ENCODE data around the gene OR2J3. TPM values are rescaled to one million over a fixed set of nuclear protein-coding genes. Genes with fewer than 3 reads are reported as not detected.
A peak's percentile ranks its signal among the peaks of the same experiment; 100 is the strongest.

The OR2J3 gene
- total RNA-seq, 1 experiment from 2014 or later = not detected

GRCh38 chr6:29130644-29131043 is 22.8 kb downstream of the OR2J3 start:
- no peaks in the 10 kb centered on the region for H3K36me3 Mint-ChIP-seq (ENCODE audit: insufficient read depth, unreplicated experiment)

GRCh38 chr6:29131691-29132090 is 23.8 kb downstream of the OR2J3 start:
- H3K4me3 Mint-ChIP-seq (ENCODE audit: unreplicated experiment) = no peak overlapping the region
- intact Hi-C loops (cut with micrococcal nuclease) = no loop called here
- H3K4me1 Mint-ChIP-seq (ENCODE audit: insufficient read depth, unreplicated experiment) = no peaks in the 10 kb centered on the region
- no peak for TF ChIP-seq CTCF (IDR thresholded peaks at IDR 0.05; ENCODE audit: unreplicated experiment)
- H3K27ac Mint-ChIP-seq (ENCODE audit: low read depth, unreplicated experiment) = no peak overlapping the region
- no peaks in the 10 kb centered on the region for H3K36me3 Mint-ChIP-seq (ENCODE audit: insufficient read depth, unreplicated experiment)
- ChIA-PET POLR2A (no interaction called here), CTCF (no interaction called here)
- peaks cover 71% of the 10 kb centered on the region for H3K27me3 Mint-ChIP-seq (ENCODE audit: insufficient read depth, unreplicated experiment)
- no TSS peak for BruUV-seq (replicated peaks)
- no peaks in the 10 kb centered on the region for H3K9me3 Mint-ChIP-seq (ENCODE audit: unreplicated experiment)
- peak; percentile 5 for DNase-seq (ENCODE audit: unreplicated experiment)

More at GRCh38 chr6:29130644-29131043, 22.8 kb downstream of the OR2J3 start:
- peaks cover 71% of the 10 kb centered on the region for H3K27me3 Mint-ChIP-seq (ENCODE audit: insufficient read depth, unreplicated experiment)
- DNase-seq (ENCODE audit: unreplicated experiment) = no peak
- H3K27ac Mint-ChIP-seq (ENCODE audit: low read depth, unreplicated experiment) = no peak overlapping the region
- no peak for TF ChIP-seq CTCF (IDR thresholded peaks at IDR 0.05; ENCODE audit: unreplicated experiment)
- ChIA-PET POLR2A (no interaction called here), CTCF (no interaction called here)
- H3K9me3 Mint-ChIP-seq (ENCODE audit: unreplicated experiment) = no peaks in the 10 kb centered on the region
- BruUV-seq (replicated peaks) = no TSS peak
- intact Hi-C loops (cut with micrococcal nuclease) = no loop called here
- no peaks in the 10 kb centered on the region for H3K4me1 Mint-ChIP-seq (ENCODE audit: insufficient read depth, unreplicated experiment)
- H3K4me3 Mint-ChIP-seq (ENCODE audit: unreplicated experiment) = no peak overlapping the region

- Mint-ChIP-seq H3K4me1 (ENCODE audit: insufficient read depth, unreplicated experiment) (no peaks in the 10 kb centered on the region), H3K9me3 (ENCODE audit: unreplicated experiment) (no peaks in the 10 kb centered on the region), H3K36me3 (ENCODE audit: insufficient read depth, unreplicated experiment) (no peaks in the 10 kb centered on the region), H3K27me3 (ENCODE audit: insufficient read depth, unreplicated experiment) (peaks cover 40% of the 10 kb centered on the region), H3K4me3 (ENCODE audit: unreplicated experiment) (no peak overlapping the region), H3K27ac (ENCODE audit: low read depth, unreplicated experiment) (no peak overlapping the region)
- POLR2A ChIA-PET = no interaction called here
- BruUV-seq (replicated peaks) = no TSS peak
- intact Hi-C loops (cut with micrococcal nuclease) = no loop called here
- CTCF ChIA-PET = interaction anchor here (0.7 kb wide), 1 partner anchor 100 kb away, joined by 3 read pairs; no protein-coding TSS in a partner anchor
- no peak for DNase-seq (ENCODE audit: unreplicated experiment)
- TF ChIP-seq CTCF (IDR thresholded peaks at IDR 0.05; ENCODE audit: unreplicated experiment) = no peak
Observed at GRCh38 chr6:29137724-29138123, 29.9 kb downstream of the OR2J3 start.

GRCh38 chr6:29141606-29142005 is 33.7 kb downstream of the OR2J3 start:
- Mint-ChIP-seq H3K9me3 (ENCODE audit: unreplicated experiment) (no peaks in the 10 kb centered on the region), H3K4me1 (ENCODE audit: insufficient read depth, unreplicated experiment) (no peaks in the 10 kb centered on the region), H3K27me3 (ENCODE audit: insufficient read depth, unreplicated experiment) (peaks cover 52% of the 10 kb centered on the region), H3K4me3 (ENCODE audit: unreplicated experiment) (no peak overlapping the region), H3K36me3 (ENCODE audit: insufficient read depth, unreplicated experiment) (no peaks in the 10 kb centered on the region), H3K27ac (ENCODE audit: low read depth, unreplicated experiment) (no peak overlapping the region)
- BruUV-seq (replicated peaks) = no TSS peak
- ChIA-PET CTCF (interaction anchor here (0.5 to 1.4 kb wide), 2 partner anchors 20 to 159 kb away, joined by 3 to 4 read pairs; no protein-coding TSS in a partner anchor), POLR2A (interaction anchor here (0.7 kb wide), 1 partner anchor 27 kb away, joined by 3 read pairs; no protein-coding TSS in a partner anchor)
- DNase-seq (ENCODE audit: unreplicated experiment) = no peak
- intact Hi-C loops (cut with micrococcal nuclease) = no loop called here
- TF ChIP-seq CTCF (IDR thresholded peaks at IDR 0.05; ENCODE audit: unreplicated experiment) = no peak
